ELR (cell line): ENCODE results near the gene TYRP1.
A peak's percentile ranks its signal among the peaks of the same experiment; 100 is the strongest.

Experiments used
- DNase-seq: peaks from one replicate; pipeline ENCODE4 v3.0.0-alpha.2; 2015; ENCODE audit warnings: low read depth

TYRP1 gene

DNA sequence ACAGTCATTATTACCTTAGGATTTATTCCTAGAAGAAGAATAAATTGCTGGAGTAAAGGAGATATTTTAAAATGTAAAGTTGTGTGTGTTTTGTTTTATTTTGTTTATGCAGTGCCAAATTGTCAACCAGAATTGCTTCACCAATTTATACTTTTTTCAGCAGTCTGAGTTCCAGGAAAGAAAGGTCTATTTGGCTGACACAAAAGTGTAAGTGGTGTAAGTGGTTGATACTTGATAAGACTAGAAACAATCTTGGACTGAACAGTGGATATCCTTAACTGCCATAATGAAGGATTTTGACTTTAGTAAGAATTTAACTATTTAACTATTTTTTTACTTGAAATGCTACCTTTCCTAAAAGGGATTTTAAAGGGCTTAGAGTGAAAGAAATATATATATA is 37.7 kb downstream of the TYRP1 start:
- no peak for DNase-seq

DNA sequence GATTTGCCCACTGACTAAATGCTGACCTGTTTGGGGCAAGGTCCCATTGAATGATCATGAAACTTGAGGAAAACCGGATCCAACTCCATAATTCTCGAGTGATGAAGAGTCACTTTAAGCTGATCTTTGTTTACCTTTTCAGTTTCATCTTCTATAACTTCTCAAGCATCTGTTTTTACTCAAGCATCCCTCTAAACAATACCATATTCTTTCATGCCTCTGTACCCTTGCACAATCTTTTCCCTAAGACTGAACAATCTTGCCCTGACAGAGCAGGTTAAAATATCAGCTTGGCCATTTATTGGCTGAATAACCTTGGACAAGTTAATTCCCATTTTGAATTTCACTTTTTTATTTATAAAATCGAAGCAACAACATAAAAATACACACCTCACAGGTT is 39.8 kb downstream of the TYRP1 start:
- DNase-seq = no peak

DNA sequence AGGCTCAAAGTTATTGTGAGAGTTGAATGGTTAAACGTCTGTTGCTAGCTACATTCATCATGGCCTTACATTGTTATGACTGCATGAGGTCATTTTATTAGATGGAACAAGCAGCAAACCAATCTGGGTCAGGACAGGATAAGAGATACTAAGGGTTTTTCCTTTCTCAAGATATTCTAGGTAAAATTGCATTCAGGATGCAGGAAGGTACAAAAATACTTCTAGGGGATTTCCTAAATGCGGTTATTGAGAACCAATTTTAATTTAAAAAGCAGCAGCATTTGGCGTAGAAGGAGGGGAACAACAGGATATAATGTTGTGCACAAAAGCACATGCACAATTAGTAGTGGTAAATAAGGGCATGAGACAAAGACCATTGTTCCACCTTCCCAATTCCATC is 42.5 kb downstream of the TYRP1 start:
- DNase-seq = no peak

DNA sequence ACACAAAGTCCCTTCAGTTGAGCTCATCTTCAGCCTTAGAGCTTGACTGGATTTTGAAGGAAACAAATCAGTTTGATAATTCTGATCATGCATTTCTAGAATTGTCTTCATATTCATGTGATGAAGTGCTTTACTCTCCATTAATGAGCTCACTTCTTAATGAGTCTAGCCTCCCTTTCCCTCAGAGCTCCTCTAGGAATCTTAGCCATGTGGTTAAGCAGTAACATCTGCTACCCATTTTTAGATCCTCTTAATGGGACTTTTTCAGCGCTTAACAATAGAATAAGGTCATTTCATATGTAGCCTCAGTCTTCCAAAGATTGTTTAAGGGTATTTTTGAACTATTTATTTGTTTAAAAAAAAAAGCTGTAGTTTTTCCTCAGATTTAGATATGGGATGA is 44.7 kb downstream of the TYRP1 start:
- no peak for DNase-seq

DNA sequence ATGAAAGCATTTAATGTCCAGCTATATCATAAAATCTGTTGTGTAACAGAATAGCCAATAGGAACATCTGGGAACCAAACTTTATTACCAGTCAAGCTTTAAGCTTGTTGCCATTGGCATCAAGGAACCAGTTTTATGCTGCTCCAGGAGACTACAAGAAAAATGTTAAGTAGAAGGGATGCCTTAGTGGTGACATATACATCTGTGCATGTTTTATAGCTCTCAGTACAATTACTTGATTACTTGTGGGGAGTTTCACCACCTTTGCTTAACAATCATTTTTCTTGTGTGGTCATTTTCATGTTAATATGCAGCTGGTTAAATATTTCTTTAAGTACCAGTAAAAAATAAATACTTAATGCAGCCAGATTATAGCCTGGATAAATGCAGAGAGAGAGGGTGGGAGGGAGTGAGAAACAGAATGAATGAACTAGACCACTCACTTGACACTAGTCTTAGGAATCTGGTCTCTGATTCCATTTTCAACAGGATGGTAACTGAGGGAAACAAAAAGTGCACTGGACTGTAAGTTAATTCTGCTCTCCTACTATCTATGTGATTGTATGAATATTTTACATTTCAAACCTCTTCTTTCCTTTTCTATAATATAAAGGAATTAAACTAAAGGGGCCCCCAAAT is 45.9 kb downstream of the TYRP1 start:
- DNase-seq = no peak

DNA sequence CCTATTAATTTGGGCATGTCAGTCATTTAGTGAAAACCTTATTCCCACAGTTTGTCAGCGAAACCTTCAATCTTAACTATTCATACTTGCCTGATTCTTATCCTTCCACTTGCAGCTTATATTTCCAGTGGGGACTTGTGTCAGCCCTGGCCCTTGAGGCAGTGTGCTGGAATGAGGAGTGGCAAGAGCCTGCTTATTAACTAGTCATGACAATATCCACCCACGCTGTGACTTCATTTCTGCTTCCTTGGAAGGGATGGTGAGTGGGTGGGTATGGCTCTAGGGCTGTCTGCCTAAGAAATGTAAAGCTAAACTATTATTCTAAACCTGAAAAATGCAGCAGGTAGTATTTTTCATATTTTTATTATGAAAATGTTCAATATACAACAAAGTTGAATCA is 47.7 kb downstream of the TYRP1 start:
- DNase-seq = peak; percentile 27

DNA sequence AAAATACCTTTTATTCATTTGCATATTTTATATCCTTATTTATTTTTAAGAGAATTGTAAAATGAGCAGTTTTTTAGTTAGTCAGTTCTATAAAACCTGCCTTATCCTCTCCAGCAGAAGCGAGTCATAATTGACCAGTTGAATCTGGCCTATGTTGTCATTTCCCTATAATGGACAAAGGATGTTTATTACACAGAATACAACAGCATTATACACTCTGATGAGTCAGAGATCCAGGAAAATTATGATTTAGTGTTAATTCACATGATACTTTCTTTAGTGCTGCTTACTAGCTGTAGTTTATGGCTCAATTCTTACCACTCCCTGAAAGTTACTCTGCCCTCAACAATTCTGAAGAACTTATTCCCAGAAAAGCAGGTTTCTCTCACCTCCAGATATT is 54.8 kb downstream of the TYRP1 start:
- DNase-seq = peak; percentile 75

DNA sequence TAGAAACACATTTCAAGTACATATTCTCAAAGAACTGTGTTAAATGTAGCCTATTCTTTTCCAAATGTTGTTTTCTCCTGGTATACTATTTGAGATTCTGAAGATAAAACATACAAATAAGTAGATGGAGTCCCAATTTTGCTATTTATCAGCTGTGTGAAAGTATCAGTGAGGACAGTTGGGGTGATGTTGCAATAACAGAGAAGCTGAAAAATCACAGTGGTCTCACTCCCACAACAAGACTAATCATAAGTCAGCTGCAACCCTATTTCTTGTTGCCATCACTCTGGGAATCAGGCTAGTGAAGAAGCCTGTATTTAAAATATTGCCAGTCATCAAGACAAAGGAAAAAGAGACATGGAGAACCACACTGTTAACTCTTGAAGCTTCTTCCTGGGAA is 55.8 kb downstream of the TYRP1 start:
- no peak for DNase-seq

DNA sequence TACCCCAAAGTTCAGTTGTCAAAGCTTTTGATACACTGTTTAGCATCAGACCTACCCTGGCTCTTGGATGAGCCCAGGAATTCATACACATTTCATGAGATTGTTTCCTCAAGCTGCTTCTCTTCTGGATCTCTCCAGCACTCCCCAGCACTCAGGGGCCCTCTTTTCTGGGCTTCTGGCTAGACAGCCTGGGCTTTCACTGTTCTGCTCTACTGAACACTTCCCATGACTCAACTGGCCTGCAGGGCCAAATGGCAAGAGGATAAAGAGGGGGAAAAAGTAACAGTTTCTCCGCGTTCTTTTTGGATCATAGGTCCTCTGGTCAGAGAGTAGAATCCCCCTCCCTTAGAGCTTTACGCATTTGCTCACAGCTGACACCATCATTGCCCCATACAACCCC is 60.7 kb downstream of the TYRP1 start:
- peak; percentile 14 for DNase-seq

DNA sequence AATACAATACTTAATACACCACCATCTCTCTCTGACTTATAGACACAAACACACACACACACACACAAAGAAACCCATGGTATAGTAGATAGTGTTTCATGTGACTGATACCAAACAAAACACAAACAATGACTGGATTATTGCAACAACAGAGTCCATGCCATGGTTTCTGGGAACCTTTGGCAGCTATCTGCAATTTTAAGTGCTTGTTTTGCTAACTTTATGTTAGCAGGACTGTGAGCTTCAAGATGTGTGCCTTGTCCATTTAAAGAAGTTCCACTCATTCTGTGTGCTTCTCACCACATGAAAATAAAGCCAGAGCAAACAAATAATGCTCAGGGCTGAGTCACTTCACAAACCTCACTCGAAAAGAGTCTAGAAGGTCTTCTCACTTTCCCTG is 66.6 kb downstream of the TYRP1 start:
- DNase-seq = peak; percentile 20
